ENCODE measurements around the gene THEMIS. TPM values are rescaled to one million over a fixed set of nuclear protein-coding genes. Genes with fewer than 3 reads are reported as not detected.
"Not testable (repeated sequence)": the region's sequence is repeated elsewhere in the genome, so short reads cannot be mapped to it uniquely, and the experiment has no call there.

The THEMIS gene
- total RNA-seq, 1 donor from 2014 or later, result 11.3 TPM

DNA sequence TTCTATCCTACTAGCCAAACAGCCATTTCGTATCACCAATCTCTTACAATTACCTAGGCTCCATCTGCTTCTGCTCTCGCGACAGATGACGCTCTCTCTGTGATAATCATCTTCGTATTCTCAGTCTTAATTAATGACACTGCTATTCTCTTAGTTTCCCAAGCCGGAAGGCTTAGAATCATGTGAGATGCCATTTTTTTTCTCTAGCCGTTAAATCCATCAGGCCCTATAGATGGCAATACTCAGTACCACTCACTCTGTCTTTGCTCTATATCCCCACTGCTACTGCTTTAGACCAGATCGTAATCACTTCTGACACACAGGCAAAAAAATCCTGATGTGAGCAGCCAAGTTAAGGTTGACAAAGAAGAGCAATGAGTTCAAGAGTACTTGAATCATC is 2.1 kb upstream of the THEMIS start:
- Mint-ChIP-seq H3K4me1 (ENCODE audit: low read depth) (peaks cover 69% of the 10 kb centered on the region), H3K27ac (peak overlapping the region; percentile 23), H3K36me3 (ENCODE audit: low read depth) (peaks cover 21% of the 10 kb centered on the region), H3K27me3 (ENCODE audit: insufficient read depth) (no peaks in the 10 kb centered on the region), H3K4me3 (peak overlapping the region; percentile 5), H3K9me3 (peaks cover 25% of the 10 kb centered on the region)
- intact Hi-C loops (cut with micrococcal nuclease), result loop anchor here (10.0 kb wide), 1 partner anchor 478 kb away; no protein-coding TSS in a partner anchor
- no peak for DNase-seq (ENCODE audit: low spot score)

DNA sequence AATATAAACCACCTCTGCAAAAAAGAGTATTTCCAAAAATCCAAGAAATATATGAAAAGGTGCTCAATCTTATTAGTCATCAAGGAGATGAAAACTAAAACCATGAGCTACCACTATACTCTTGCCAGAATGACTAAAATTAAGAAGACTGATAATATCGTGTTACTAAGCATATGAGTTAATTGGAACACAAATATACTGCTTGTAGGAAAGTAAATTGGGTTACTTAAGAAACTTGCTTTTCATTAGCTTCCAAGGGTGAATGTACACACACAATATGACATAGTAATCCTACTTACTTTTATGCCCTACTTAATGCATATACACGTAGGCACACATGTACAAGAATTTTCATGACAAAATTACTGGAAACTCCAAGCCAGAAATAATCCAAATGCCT is 3.4 kb downstream of the THEMIS start:
- peak overlapping the region; percentile 79 for H3K27ac Mint-ChIP-seq

DNA sequence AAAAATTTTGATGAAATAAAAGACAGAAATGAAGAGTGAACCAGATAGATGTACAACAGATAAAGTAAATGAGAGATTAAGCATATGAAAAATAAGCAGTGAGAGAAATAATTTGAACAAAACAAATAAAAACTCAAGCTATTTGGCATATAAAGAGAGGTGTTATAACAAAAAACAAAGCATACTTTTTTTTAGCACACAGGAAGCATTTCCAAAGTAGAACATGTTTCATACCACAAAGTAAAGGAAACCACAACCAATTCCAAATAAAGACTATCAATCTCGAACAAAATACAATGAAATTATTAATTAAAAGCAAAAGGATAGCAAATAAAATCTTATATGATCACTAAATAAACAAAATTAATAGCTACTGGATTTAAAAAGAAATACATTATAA is 6.8 kb downstream of the THEMIS start:
- peaks cover 33% of the 10 kb centered on the region for H3K36me3 Mint-ChIP-seq (ENCODE audit: low read depth)
- peaks cover 60% of the 10 kb centered on the region for H3K4me1 Mint-ChIP-seq (ENCODE audit: low read depth)
- intact Hi-C loops (cut with micrococcal nuclease), result loop anchor here (5.0 to 10.0 kb wide), 4 partner anchors 77 to 1601 kb away; partner anchors contain the start of gene MTCL3
- DNase-seq (ENCODE audit: low spot score), result no peak
- H3K27ac Mint-ChIP-seq, result peak overlapping the region; percentile 93
- H3K27me3 Mint-ChIP-seq (ENCODE audit: insufficient read depth), result no peaks in the 10 kb centered on the region
- H3K4me3 Mint-ChIP-seq, result peak overlapping the region; percentile 83
- H3K9me3 Mint-ChIP-seq, result peaks cover 7% of the 10 kb centered on the region

More for the DNA sequence above, 3.4 kb downstream of the THEMIS start:
- Mint-ChIP-seq H3K27me3 (ENCODE audit: insufficient read depth) (no peaks in the 10 kb centered on the region), H3K36me3 (ENCODE audit: low read depth) (peaks cover 14% of the 10 kb centered on the region), H3K4me1 (ENCODE audit: low read depth) (peaks cover 55% of the 10 kb centered on the region), H3K4me3 (peak overlapping the region; percentile 84), H3K9me3 (peaks cover 7% of the 10 kb centered on the region)
- intact Hi-C loops (cut with micrococcal nuclease), result loop anchor here (1.0 to 10.0 kb wide), 9 partner anchors 11 to 1597 kb away; no protein-coding TSS in a partner anchor
- DNase-seq (ENCODE audit: low spot score), result no peak

DNA sequence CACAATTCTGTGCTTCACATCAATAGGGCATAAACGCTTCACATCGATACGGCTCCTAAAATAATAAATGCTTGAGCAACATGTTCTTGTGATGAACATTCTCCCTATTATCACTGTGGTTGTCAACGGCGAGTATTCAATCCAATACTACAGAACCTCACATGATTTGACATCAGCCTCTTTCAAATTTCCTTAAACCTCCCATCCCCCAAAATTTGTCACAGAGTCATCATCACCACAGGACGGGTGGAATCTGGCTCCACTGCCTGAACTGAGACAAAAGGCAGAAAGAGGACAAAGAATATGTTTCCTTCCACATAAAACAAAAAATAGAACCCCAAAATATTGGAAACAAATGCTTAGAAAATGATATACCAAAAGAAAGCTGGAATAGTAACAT is 7.3 kb downstream of the THEMIS start:
- intact Hi-C loops (cut with micrococcal nuclease), result loop anchor here (1.0 to 10.0 kb wide), 5 partner anchors 16 to 1601 kb away; partner anchors contain the start of gene MTCL3
- Mint-ChIP-seq H3K27ac (peak overlapping the region; percentile 93), H3K4me3 (peak overlapping the region; percentile 83), H3K4me1 (ENCODE audit: low read depth) (peaks cover 54% of the 10 kb centered on the region), H3K27me3 (ENCODE audit: insufficient read depth) (no peaks in the 10 kb centered on the region), H3K36me3 (ENCODE audit: low read depth) (peaks cover 32% of the 10 kb centered on the region), H3K9me3 (peaks cover 5% of the 10 kb centered on the region)
- DNase-seq (ENCODE audit: low spot score), result no peak

DNA sequence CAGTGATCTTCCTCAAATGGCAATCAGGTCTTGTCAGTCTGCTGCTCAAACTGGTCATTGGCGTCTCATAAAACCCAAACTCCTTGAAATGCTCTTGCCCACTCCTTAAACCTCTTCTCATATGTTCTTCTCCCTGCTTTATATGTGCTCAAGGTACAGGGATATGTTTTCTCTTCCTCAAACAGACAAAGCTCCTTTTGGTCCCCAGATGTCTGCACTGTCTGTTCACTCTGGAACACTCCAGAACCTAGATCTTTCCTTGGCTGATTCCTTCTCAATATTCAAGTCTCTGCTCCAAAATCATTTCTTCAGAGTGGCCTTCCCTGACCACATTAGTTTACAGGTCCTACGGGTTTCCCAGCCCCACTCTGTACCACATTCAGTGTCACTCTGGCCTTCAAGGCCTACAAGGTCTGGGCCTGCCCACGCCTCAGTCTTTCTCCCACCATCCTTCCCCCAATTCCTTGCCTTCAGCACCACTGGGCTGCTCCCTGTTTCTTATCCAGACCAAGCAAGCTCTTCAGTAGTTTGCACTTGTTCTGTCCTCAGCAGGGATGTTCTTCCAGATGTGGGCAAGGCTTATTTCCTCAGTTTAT is 9.0 kb downstream of the THEMIS start:
- no peak overlapping the region for H3K4me3 Mint-ChIP-seq
- H3K27me3 Mint-ChIP-seq (ENCODE audit: insufficient read depth), result no peaks in the 10 kb centered on the region
- intact Hi-C loops (cut with micrococcal nuclease), result loop anchor here (5.0 to 10.0 kb wide), 4 partner anchors 75 to 1603 kb away; partner anchors contain the start of gene MTCL3
- H3K27ac Mint-ChIP-seq, result peak overlapping the region; percentile 67
- H3K9me3 Mint-ChIP-seq, result peaks cover under 1% of the 10 kb centered on the region
- DNase-seq (ENCODE audit: low spot score), result no peak
- H3K4me1 Mint-ChIP-seq (ENCODE audit: low read depth), result peaks cover 51% of the 10 kb centered on the region
- peaks cover 37% of the 10 kb centered on the region for H3K36me3 Mint-ChIP-seq (ENCODE audit: low read depth)

DNA sequence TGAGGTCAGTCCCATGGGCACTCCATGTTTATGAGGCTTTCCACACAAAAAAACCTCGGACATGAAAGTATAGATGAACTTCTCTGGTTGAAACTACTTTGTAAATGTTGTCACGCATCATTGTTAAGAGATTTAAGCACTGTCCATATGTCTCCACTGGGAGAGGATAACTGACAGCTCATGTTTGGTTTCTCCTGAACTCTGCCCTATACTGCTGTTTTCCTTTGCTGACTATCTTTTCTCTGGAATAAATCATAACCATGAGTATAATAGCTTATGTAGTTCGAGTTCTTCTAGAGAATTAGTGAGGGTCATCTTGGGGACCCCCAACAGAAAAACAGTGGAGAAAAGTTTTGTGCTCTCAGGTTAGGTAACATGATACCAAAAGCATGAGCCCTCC is 14.3 kb downstream of the THEMIS start:
- intact Hi-C loops (cut with micrococcal nuclease), result no loop called here
- Mint-ChIP-seq H3K4me1 (ENCODE audit: low read depth) (peaks cover 60% of the 10 kb centered on the region), H3K36me3 (ENCODE audit: low read depth) (peaks cover 52% of the 10 kb centered on the region), H3K27me3 (ENCODE audit: insufficient read depth) (no peaks in the 10 kb centered on the region), H3K9me3 (peaks cover 21% of the 10 kb centered on the region), H3K27ac (no peak overlapping the region), H3K4me3 (no peak overlapping the region)
- DNase-seq (ENCODE audit: low spot score), result no peak

DNA sequence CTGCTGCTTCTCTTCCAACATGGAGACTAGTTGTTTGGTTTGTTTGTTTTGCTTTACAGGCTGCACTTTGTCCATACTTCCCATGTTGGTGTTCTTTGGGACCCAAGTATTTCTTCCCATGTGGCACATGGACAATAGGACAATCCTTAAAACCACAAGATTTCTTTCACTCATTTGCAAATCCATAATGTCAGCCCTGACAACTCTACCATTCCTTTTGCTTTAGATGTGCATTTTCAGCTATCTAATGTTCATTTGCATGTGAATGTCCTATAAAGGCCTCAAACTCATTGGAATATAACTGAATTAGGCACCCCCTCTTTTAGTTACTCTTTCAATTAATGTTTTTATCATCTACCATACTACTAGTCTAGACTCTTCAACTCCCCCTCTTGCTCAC is 16.7 kb downstream of the THEMIS start:
- H3K36me3 Mint-ChIP-seq (ENCODE audit: low read depth), result peaks cover 37% of the 10 kb centered on the region
- no peak overlapping the region for H3K27ac Mint-ChIP-seq
- H3K9me3 Mint-ChIP-seq, result peaks cover 21% of the 10 kb centered on the region
- intact Hi-C loops (cut with micrococcal nuclease), result loop anchor here (2.0 to 5.0 kb wide), 2 partner anchors 13 to 1788 kb away; no protein-coding TSS in a partner anchor
- no peak for DNase-seq (ENCODE audit: low spot score)
- H3K27me3 Mint-ChIP-seq (ENCODE audit: insufficient read depth), result no peaks in the 10 kb centered on the region
- no peak overlapping the region for H3K4me3 Mint-ChIP-seq
- H3K4me1 Mint-ChIP-seq (ENCODE audit: low read depth), result peaks cover 73% of the 10 kb centered on the region

DNA sequence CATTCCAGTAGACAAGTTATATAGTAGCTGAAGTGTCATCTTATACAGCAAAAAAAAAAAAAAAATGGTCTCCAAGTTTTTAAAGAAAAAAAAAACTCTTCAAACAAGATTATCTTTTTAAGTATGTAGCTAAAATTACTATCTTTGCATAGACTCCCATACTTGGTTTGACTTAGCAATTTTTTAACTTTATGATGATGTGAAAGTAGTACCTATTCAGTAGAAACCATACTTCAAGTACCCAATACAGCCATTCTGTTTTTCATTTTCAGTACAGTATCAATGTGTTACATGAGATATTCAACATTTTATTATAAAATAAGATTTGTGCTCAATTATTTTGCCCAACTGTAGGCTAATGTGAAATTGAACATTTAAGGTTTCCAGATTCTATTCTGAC is 18.9 kb downstream of the THEMIS start:
- DNase-seq (ENCODE audit: low spot score); H3K27me3 Mint-ChIP-seq (ENCODE audit: insufficient read depth); H3K4me3 Mint-ChIP-seq; H3K27ac Mint-ChIP-seq: not testable (repeated sequence)
- intact Hi-C loops (cut with micrococcal nuclease), result loop anchor here (5.0 kb wide), 1 partner anchor 1790 kb away; no protein-coding TSS in a partner anchor
- peaks cover 21% of the 10 kb centered on the region for H3K9me3 Mint-ChIP-seq
- peaks cover 79% of the 10 kb centered on the region for H3K4me1 Mint-ChIP-seq (ENCODE audit: low read depth)
- peaks cover 35% of the 10 kb centered on the region for H3K36me3 Mint-ChIP-seq (ENCODE audit: low read depth)

DNA sequence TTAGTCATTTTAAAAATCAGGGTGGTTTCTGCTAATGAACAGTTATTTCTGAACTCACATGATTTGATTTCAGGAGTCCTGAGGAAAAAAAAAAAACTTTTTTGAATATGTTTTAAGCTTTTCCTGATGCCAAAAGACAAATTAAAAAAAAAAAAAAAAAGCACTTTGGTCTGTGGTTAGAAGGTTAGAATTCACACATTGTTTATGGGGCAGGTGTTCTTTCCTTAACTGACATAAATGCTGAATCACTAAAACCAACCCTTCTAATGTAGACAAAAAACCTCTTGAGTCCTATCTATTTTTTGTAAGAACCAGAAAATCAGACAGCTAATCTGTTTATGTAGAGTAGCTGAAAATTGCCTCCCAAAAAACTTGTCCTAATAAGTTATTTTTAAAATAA is 20.4 kb downstream of the THEMIS start:
- no peaks in the 10 kb centered on the region for H3K27me3 Mint-ChIP-seq (ENCODE audit: insufficient read depth)
- no peak for DNase-seq (ENCODE audit: low spot score)
- peaks cover 67% of the 10 kb centered on the region for H3K4me1 Mint-ChIP-seq (ENCODE audit: low read depth)
- peaks cover 31% of the 10 kb centered on the region for H3K36me3 Mint-ChIP-seq (ENCODE audit: low read depth)
- peak overlapping the region; percentile 61 for H3K27ac Mint-ChIP-seq
- intact Hi-C loops (cut with micrococcal nuclease), result loop anchor here (1.0 to 5.0 kb wide), 4 partner anchors 17 to 1792 kb away; no protein-coding TSS in a partner anchor
- H3K4me3 Mint-ChIP-seq, result peak overlapping the region; percentile 60
- H3K9me3 Mint-ChIP-seq, result peaks cover 10% of the 10 kb centered on the region

DNA sequence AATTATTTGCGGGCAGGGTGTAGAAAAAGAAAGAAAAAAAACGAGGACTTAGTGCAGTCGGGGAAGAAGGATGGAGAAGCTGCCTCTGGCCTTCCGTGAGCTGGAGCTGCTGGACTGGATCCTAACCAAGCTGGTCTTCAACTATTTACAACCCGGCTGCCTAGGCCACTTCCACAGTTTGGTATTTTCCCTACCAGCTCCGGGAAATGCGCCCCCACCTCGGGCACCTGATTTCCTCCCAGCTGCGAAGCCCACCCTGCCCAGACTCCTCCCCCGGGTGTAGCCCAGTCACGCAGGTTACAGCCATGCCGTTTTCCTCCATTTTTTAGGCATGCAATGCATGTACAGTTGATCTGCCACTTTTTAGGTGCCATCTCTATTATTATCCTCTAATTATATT is 21.2 kb downstream of the THEMIS start:
- Mint-ChIP-seq H3K9me3 (peaks cover 8% of the 10 kb centered on the region), H3K4me1 (ENCODE audit: low read depth) (peaks cover 65% of the 10 kb centered on the region), H3K27ac (peak overlapping the region; percentile 56), H3K4me3 (peak overlapping the region; percentile 60), H3K27me3 (ENCODE audit: insufficient read depth) (no peaks in the 10 kb centered on the region), H3K36me3 (ENCODE audit: low read depth) (peaks cover 30% of the 10 kb centered on the region)
- intact Hi-C loops (cut with micrococcal nuclease), result loop anchor here (1.0 to 5.0 kb wide), 4 partner anchors 18 to 1793 kb away; no protein-coding TSS in a partner anchor
- DNase-seq (ENCODE audit: low spot score), result no peak

DNA sequence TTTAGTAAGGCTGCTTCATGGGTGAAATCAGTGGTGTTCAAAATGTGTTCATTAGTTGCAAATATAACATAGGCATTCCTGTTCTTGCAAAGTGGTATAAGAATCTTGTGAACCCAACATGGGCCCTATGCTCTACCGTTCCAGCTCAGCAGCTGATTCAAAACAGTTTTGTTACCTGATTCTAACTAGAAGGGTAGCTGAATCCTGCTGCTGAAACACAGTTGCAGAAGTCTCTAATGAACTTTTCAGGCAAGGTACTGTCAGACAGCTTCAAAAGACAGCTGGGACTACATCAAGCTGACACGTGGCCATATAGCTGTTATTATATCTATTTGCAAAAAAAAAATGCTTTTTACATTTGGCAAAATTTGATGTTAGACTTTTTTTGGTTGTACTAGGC is 22.7 kb downstream of the THEMIS start:
- Mint-ChIP-seq H3K27me3 (ENCODE audit: insufficient read depth) (no peaks in the 10 kb centered on the region), H3K36me3 (ENCODE audit: low read depth) (peaks cover 29% of the 10 kb centered on the region), H3K9me3 (peaks cover 10% of the 10 kb centered on the region), H3K4me1 (ENCODE audit: low read depth) (peaks cover 51% of the 10 kb centered on the region), H3K4me3 (no peak overlapping the region), H3K27ac (no peak overlapping the region)
- intact Hi-C loops (cut with micrococcal nuclease), result no loop called here
- no peak for DNase-seq (ENCODE audit: low spot score)

DNA sequence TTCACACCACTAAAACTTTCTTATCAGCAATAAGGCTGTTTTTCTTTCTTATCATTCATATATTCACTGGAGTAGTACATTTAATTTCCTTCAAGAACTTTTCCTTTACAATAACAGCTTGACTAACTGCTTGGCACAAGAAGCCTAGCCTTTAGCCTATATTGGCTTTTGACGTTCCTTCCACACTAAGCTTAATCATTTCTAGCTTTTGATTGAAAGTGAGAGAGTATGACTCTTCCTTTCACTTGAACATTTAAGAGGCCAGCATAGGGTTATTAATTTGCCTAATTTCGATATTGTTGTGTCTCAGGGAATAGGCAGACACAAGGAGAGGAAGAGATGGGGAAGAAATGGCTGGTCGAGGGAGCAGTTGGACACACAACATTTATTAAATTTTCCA is 23.6 kb downstream of the THEMIS start:
- no peaks in the 10 kb centered on the region for H3K27me3 Mint-ChIP-seq (ENCODE audit: insufficient read depth)
- H3K4me1 Mint-ChIP-seq (ENCODE audit: low read depth), result peaks cover 47% of the 10 kb centered on the region
- H3K9me3 Mint-ChIP-seq, result peaks cover 12% of the 10 kb centered on the region
- peaks cover 32% of the 10 kb centered on the region for H3K36me3 Mint-ChIP-seq (ENCODE audit: low read depth)
- peak overlapping the region; percentile 9 for H3K27ac Mint-ChIP-seq
- intact Hi-C loops (cut with micrococcal nuclease), result loop anchor here (1.0 kb wide), 2 partner anchors 16 to 57 kb away; no protein-coding TSS in a partner anchor
- no peak overlapping the region for H3K4me3 Mint-ChIP-seq
- no peak for DNase-seq (ENCODE audit: low spot score)

DNA sequence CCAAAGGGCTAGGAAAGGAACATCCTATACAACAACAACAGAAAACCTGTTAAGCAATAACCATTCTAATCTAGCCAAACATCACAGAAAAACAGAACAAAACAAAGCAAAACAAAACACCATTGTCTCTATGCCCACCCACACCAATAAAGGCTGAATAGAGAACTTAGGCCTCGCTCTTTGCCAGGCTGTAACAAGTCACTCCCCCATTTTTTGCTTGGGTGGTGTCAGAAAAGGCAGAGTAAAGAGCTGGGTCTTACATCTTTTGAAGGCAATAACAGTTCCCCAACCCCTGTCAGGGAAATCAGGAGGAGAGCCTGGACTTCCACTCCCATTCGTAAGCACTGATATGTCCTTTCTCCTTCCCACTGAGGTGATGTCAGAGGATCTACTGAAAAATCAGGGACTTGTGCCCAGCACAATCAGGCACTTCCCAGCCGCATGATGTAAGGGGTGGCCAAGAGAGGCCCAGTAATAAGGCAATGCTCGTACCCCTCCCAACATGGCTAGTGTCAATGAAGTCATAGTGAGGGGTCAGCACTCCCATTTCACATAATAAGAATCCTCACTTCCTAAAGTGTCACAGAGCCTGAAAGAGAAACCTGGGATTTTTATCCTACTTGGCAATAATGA is 31.0 kb downstream of the THEMIS start:
- DNase-seq (ENCODE audit: low spot score), result no peak
- intact Hi-C loops (cut with micrococcal nuclease), result loop anchor here (2.0 kb wide), 1 partner anchor 15 kb away; no protein-coding TSS in a partner anchor
- Mint-ChIP-seq H3K4me3 (no peak overlapping the region), H3K36me3 (ENCODE audit: low read depth) (peaks cover 51% of the 10 kb centered on the region), H3K27ac (no peak overlapping the region), H3K4me1 (ENCODE audit: low read depth) (peaks cover 39% of the 10 kb centered on the region), H3K9me3 (peaks cover 12% of the 10 kb centered on the region), H3K27me3 (ENCODE audit: insufficient read depth) (no peaks in the 10 kb centered on the region)

Data from activated T-helper 1 cell treated with anti-CD3 and anti-CD28 coated beads, Interleukin-12 subunit alpha, Interleukin-12 subunit beta, Interleukin-2, Interleukin-4 antibody, amounts not matched to agents 30 ng/mL and 10 ng/mL and 1 ng/mL, durations not matched to agents 14 hours and 24 hours and 36 hours (primary cell).